HG03135 (cell line): ENCODE measurements around the gene MGRN1.

Experiments used
- ATAC-seq: cut with Tn5 transposase; IDR thresholded peaks from one replicate; pipeline ENCODE4 v1.9.1; 2021; ENCODE audit warnings: mild to moderate bottlenecking, moderate library complexity; ENCODE audit not compliant: unreplicated experiment

The MGRN1 gene

GRCh38 chr16:4618645-4619418 lies 5.8 kb upstream of the MGRN1 start:
- no peak for ATAC-seq

- ATAC-seq, result no peak
Observed at GRCh38 chr16:4623593-4623992, 1.0 kb upstream of the MGRN1 start.

DNA sequence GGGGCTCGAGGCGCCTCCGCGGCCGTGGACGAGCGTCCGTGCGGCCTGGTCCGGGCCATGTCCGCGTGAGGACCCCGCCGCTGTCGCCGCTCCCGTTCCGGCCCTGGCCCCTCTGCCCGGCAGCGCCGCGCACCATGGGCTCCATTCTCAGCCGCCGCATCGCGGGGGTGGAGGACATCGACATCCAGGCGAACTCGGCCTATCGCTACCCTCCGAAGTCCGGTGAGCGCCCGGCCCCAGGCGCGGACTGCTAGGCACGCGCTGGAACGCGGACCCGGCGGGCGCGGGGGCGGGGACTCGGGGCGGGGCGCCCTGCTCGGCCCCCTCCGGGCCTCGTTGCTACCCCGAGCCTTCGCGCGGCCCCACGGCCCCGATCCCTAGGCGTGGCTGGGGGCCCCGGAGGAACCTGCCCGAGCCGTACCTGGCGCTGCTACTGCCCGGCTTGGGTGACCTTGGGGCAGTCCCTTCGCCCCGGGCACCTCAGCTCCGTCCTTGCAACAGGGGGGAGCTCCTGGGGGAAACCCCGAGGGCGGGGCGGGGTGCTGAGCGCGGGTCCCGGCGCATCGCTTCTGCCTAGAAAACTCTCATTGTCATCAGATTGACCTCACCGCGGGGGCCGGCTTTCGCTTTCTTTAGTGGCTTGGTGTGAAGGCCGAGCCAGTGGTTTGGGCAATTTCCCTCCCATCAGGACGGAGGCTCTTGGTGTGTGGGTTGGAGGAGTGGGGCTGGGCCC lies 367 bp downstream of the MGRN1 start:
- peak; percentile 57 for ATAC-seq

- ATAC-seq, result no peak
Observed at GRCh38 chr16:4625560-4626159, 1.0 kb downstream of the MGRN1 start.

DNA sequence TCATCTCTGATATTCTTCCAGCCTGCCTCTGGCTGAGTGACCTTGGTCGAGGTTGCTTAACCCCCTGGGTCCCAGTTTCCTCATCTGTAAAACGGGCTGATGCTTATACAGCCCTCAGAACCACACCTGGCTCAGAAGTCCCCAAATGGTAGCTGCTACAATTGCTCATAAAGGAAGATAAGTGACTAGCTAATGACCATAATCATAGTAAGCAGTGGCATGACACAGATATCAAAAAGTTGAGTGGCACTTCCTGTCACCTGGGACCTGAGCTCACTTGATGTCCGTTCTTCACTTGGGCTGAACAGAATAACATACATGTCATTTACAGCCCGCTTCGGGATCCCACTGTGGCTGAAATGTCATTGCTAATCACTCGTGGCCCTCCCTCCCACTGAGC lies 1.8 kb downstream of the MGRN1 start:
- no peak for ATAC-seq

GRCh38 chr16:4628283-4628682 lies 3.7 kb downstream of the MGRN1 start:
- no peak for ATAC-seq

- no peak for ATAC-seq
Observed at GRCh38 chr16:4631444-4631843, 6.8 kb downstream of the MGRN1 start.

- ATAC-seq, result no peak
Observed at GRCh38 chr16:4633910-4634635, 9.4 kb downstream of the MGRN1 start.

GRCh38 chr16:4634768-4635167 lies 10.1 kb downstream of the MGRN1 start:
- no peak for ATAC-seq

GRCh38 chr16:4636196-4636595 lies 11.6 kb downstream of the MGRN1 start:
- ATAC-seq, result no peak

DNA sequence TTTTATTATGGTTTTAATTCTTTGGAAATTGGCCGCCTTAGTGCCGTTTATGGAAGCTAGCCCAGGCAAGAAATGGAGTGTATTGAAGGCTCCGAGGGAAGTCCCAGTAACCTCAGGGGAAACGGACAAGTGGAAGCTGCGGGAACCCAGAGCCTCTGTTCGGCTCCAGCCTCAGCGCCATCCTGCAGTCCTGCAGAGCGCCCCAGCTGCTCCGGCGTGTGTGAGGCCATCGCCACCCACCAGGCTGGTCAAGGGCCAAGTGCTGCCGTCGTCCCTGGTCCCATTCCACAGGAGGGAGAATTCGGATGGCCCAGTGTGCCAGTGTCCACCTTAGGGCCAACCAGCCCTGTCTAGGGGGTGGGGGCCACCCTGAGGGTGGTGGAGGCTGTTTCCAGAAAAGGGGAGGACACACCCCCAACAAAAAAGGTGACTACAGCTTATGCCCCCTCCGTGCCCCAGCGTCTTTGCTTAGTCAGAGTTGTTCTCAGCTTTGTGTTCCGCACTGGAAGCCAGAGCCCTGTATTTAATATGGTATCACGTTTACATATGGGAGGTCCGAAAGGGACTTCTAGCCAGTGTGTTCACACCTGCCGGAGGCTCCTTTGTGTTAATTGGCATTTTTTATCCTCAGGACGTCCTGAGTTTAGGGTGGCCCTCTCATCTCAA lies 13.0 kb downstream of the MGRN1 start:
- no peak for ATAC-seq

GRCh38 chr16:4639899-4640509 lies 15.4 kb downstream of the MGRN1 start:
- no peak for ATAC-seq

DNA sequence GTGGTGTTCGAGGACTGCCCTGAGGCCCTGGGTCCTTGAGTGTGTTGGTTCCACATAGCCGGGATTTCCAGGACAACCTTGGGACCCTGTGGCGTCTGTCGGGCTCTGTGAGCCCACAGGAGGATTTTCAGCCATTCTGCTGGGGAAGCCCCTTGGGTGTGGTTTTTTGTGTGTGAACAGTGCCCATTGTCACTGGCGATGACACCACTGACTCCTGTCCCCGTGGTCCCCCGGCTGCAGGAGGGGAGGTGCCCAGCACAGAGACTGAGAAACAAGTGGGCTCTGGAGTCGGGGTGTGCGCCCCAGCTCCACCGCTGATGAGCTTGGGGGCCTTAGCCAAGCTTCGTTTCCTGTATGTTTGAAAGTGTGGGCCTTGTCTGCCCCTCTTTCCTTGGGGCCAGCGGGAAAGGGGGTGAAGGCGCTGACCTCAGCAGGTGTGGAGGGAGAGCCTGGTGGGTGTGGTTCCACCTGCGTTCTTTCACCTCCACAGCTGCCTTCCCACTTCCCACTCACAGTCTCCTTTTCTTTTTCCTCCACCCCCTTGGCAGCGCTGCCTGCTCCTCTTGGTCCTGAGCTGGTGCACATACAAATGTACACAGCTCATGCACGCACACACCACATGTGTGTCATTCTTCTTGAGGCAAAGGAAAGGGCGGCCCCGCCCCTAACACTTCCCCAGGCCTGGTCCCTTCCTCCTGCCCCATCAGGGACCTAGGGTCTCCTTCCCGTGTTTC lies 16.1 kb downstream of the MGRN1 start:
- ATAC-seq, result no peak

- no peak for ATAC-seq
Observed at GRCh38 chr16:4641306-4641687, 16.7 kb downstream of the MGRN1 start.

- ATAC-seq, result no peak
Observed at GRCh38 chr16:4641895-4642294, 17.3 kb downstream of the MGRN1 start.

GRCh38 chr16:4646773-4647643 lies 22.4 kb downstream of the MGRN1 start:
- no peak for ATAC-seq

DNA sequence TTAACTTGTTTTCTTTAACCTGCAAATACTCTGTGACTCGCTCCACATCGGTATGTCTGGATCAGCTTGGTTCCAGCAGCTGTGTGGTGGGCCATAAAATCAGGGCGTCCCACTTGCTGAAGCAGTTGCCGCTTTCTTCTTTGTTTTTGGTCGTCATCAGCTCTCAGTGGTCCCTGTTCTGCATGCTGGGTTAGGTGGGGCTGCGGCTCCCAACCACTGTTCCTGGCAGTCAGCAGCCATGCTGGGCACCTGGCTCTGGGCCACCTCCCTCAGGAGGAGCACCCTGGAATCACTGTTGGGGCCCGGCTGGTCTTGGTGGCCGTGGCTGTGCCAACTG lies 23.0 kb downstream of the MGRN1 start:
- no peak for ATAC-seq

DNA sequence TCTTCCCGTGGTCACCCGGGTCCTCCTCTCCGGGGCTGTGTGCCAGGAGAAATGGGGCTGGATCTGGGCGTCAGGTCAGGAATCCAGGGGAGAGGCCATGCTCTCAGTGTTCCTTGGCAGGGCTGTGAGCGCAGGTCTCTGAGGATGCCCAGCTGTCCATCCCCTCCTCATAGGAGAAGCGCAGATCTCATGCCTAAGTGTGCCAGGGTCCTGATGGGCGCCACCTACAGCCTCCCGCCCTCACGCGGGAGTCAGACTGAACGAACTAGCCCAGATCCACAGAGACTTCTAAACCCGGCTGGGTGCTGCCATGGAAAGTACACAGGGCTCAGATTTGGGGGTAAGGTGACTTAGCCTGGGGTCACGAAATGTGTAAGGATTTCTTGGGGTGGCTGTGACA lies 24.3 kb downstream of the MGRN1 start:
- ATAC-seq, result no peak
